ENCODE results near the gene HNMT. TPM values are rescaled to one million over a fixed set of nuclear protein-coding genes. Genes with fewer than 3 reads are reported as not detected.

The HNMT gene
- total and polyA plus RNA-seq, 2 of the 13 experiments (the other 11 are each of a cell fraction or from before 2014, with no cell fraction given) = 279 to 309 TPM

GRCh38 chr2:137928547-137929518, 35.4 kb upstream of the HNMT start (continued):
- no peak for TF ChIP-seq NPAS2 (CRISPR knock-in tag; IDR thresholded peaks at IDR 0.05; ENCODE audit: borderline replicate concordance)
- TF ChIP-seq ZNF224 (CRISPR knock-in tag; IDR thresholded peaks at IDR 0.05) = no peak
- peak; percentile 58; the same call in 1 of the 2 replicates for TF ChIP-seq SALL1 (CRISPR knock-in tag; IDR thresholded peaks at IDR 0.05)
- no peak for TF ChIP-seq ZSCAN30 (CRISPR knock-in tag; IDR thresholded peaks at IDR 0.05)
- TF ChIP-seq ZNF430 (CRISPR knock-in tag; IDR thresholded peaks at IDR 0.05) = no peak
- no peak for TF ChIP-seq GPN1 (CRISPR knock-in tag; IDR thresholded peaks at IDR 0.05; ENCODE audit: borderline replicate concordance)
- TF ChIP-seq ZNF607 (CRISPR knock-in tag; IDR thresholded peaks at IDR 0.05; ENCODE audit: borderline replicate concordance) = no peak
- no peak for TF ChIP-seq REXO4 (CRISPR knock-in tag; IDR thresholded peaks at IDR 0.05; ENCODE audit: borderline replicate concordance)
- 0 out of 2 replicates have a peak, but pooled peaks have one; percentile 36 for TF ChIP-seq ZBTB39 (CRISPR knock-in tag; IDR thresholded peaks at IDR 0.05)
- TF ChIP-seq ZNF652 (CRISPR knock-in tag; IDR thresholded peaks at IDR 0.05; ENCODE audit: borderline replicate concordance, low read depth) = peak; percentile 38; the same call in 1 of the 2 replicates
- no peak for TF ChIP-seq ZNF20 (CRISPR knock-in tag; IDR thresholded peaks at IDR 0.05)
- no peak for TF ChIP-seq RBFOX2 (IDR thresholded peaks at IDR 0.05; ENCODE audit: low read depth, low read length)
- 0 out of 2 replicates have a peak, but pooled peaks have one; percentile 23 for TF ChIP-seq DNMT3B (CRISPR knock-in tag; conservative IDR thresholded peaks at IDR 0.05)
- TF ChIP-seq KDM4B (CRISPR knock-in tag; IDR thresholded peaks at IDR 0.05) = no peak
- TF ChIP-seq KLF16 (CRISPR knock-in tag; IDR thresholded peaks at IDR 0.05) = peak in 1 of 2 experiments; percentile 81; a peak in 1 of 4 replicates
- TF ChIP-seq ADNP (CRISPR knock-in tag; IDR thresholded peaks at IDR 0.05) = no peak
- no peak for TF ChIP-seq ZBTB40 (IDR thresholded peaks at IDR 0.05)
- TF ChIP-seq ZBTB40 (CRISPR knock-in tag; IDR thresholded peaks at IDR 0.05) = no peak; the same call in 1 of the 2 replicates
- TF ChIP-seq PRMT3 (CRISPR knock-in tag; IDR thresholded peaks at IDR 0.05; ENCODE audit: borderline replicate concordance, low read depth) = no peak

All from HepG2 (cell line).